ENCODE data around the gene CITED1.

Gene CITED1

GRCh38 chrX:72308566-72309296 is 3.0 kb upstream of the CITED1 start:
- DNase-seq = peak; percentile 63

- DNase-seq = no peak
Measured at GRCh38 chrX:72308209-72308565, 2.5 kb upstream of the CITED1 start.

GRCh38 chrX:72307646-72308051 is 1.9 kb upstream of the CITED1 start:
- no peak for DNase-seq

- peak; percentile 51 for DNase-seq
Measured at GRCh38 chrX:72306851-72307645, 1.3 kb upstream of the CITED1 start.

- no peak for DNase-seq
Measured at GRCh38 chrX:72306085-72306801, 529 bp upstream of the CITED1 start.

- no peak for DNase-seq
Measured at GRCh38 chrX:72304877-72305276, 837 bp downstream of the CITED1 start.

- DNase-seq = no peak
Measured at GRCh38 chrX:72301781-72302180, 3.9 kb downstream of the CITED1 start.

- no peak for DNase-seq
Measured at GRCh38 chrX:72299891-72300630, 5.7 kb downstream of the CITED1 start.

GRCh38 chrX:72297953-72298730 is 7.6 kb downstream of the CITED1 start:
- DNase-seq = peak; percentile 14

GRCh38 chrX:72296991-72297390 is 8.7 kb downstream of the CITED1 start:
- DNase-seq = no peak

GRCh38 chrX:72295745-72296144 is 10.0 kb downstream of the CITED1 start:
- no peak for DNase-seq

- DNase-seq = no peak
Measured at GRCh38 chrX:72294497-72294896, 11.2 kb downstream of the CITED1 start.

GRCh38 chrX:72282302-72282701 is 23.4 kb downstream of the CITED1 start:
- no peak for DNase-seq

GRCh38 chrX:72280321-72280845 is 25.3 kb downstream of the CITED1 start:
- peak; percentile 63 for DNase-seq

- no peak for DNase-seq
Measured at GRCh38 chrX:72276478-72276953, 29.2 kb downstream of the CITED1 start.

GRCh38 chrX:72274526-72274925 is 31.2 kb downstream of the CITED1 start:
- DNase-seq = peak; percentile 26

GRCh38 chrX:72273718-72274117 is 32.0 kb downstream of the CITED1 start:
- DNase-seq = no peak

- peak; percentile 40 for DNase-seq
Measured at GRCh38 chrX:72272868-72273267, 32.8 kb downstream of the CITED1 start.

GRCh38 chrX:72271812-72272211 is 33.9 kb downstream of the CITED1 start:
- no peak for DNase-seq

GRCh38 chrX:72271091-72271788 is 34.5 kb downstream of the CITED1 start:
- DNase-seq = no peak

GRCh38 chrX:72270316-72270866 is 35.3 kb downstream of the CITED1 start:
- no peak for DNase-seq
